ENCODE data around the gene RET. TPM values are rescaled to one million over a fixed set of nuclear protein-coding genes. Genes with fewer than 3 reads are reported as not detected.

The RET gene
- total RNA-seq, 4 donors from 2014 or later = 0.27 to 2.1 (median 0.88) TPM

DNA sequence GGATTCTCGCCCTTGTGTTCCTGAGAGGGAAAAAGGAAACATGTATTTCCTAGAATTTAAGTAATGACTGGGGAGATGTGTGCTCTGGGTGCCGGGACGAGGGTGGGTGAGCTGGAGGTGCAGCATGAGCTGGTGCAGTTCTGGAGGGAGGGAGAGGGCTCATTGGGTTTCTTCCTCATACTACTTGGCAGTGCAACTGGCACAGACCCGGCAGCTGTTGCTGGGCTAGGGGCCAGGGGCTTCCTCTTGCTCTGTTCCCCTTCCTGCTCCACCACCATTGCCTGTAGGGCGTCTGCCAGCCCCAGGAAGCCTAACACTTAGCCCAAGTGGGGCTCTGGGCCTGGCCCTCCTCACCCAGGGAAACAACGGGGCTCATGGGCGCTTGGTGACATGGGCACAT, 5.9 kb downstream of the RET start:
- WGBS, 2 donors = 58 to 66% methylated on average over 3 to 7 of the region's 7 CpGs
- TF ChIP-seq, protein P1, sequence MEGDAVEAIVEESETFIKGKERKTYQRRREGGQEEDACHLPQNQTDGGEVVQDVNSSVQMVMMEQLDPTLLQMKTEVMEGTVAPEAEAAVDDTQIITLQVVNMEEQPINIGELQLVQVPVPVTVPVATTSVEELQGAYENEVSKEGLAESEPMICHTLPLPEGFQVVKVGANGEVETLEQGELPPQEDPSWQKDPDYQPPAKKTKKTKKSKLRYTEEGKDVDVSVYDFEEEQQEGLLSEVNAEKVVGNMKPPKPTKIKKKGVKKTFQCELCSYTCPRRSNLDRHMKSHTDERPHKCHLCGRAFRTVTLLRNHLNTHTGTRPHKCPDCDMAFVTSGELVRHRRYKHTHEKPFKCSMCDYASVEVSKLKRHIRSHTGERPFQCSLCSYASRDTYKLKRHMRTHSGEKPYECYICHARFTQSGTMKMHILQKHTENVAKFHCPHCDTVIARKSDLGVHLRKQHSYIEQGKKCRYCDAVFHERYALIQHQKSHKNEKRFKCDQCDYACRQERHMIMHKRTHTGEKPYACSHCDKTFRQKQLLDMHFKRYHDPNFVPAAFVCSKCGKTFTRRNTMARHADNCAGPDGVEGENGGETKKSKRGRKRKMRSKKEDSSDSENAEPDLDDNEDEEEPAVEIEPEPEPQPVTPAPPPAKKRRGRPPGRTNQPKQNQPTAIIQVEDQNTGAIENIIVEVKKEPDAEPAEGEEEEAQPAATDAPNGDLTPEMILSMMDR (IDR thresholded peaks at IDR 0.05) = no peak
- TF ChIP-seq POLR2A (IDR thresholded peaks at IDR 0.05) = no peak
- H3K27ac ChIP-seq = no peak overlapping the region
- no peaks in the 10 kb centered on the region for H3K36me3 ChIP-seq
- intact Hi-C loops (cut with DNase I) = no loop called here
- DNase-seq = no peak
- no peaks in the 10 kb centered on the region for H3K27me3 ChIP-seq
- H3K4me3 ChIP-seq (replicated peaks in 1 of 3) = no peak overlapping the region
- H3K9me3 ChIP-seq = no peaks in the 10 kb centered on the region
- no peaks in the 10 kb centered on the region for H3K4me1 ChIP-seq

DNA sequence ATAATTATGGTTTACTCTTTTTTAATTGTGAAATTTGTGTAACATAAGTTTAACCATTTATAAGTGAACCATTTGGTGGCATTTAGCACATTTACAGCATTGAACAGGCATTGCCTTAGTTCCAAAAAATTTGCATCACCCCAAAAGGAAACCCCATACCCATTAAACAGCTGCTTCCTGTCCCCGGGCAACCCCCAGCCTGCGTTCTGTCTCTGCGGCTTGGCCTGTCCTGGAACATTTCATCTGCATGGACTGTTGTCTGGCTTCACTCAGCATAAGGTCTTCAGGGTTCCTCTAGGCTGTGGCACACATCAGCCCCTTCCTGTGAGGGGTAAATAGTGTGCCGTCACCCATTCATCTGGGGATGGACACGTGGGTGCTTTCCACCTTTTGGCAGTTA, 6.9 kb downstream of the RET start:
- Histone ChIP-seq H3K27me3 (no peaks in the 10 kb centered on the region), H3K27ac (no peak overlapping the region), H3K36me3 (no peaks in the 10 kb centered on the region), H3K9me3 (no peaks in the 10 kb centered on the region), H3K4me3 (replicated peaks in 1 of 3) (no peak overlapping the region), H3K4me1 (no peaks in the 10 kb centered on the region)
- DNase-seq = no peak
- WGBS, 2 donors = 60 to 82% methylated on average over 5 of the region's 5 CpGs
- TF ChIP-seq, protein P1 (IDR thresholded peaks at IDR 0.05) = no peak
- TF ChIP-seq POLR2A (IDR thresholded peaks at IDR 0.05) = no peak
- intact Hi-C loops (cut with DNase I) = no loop called here

DNA sequence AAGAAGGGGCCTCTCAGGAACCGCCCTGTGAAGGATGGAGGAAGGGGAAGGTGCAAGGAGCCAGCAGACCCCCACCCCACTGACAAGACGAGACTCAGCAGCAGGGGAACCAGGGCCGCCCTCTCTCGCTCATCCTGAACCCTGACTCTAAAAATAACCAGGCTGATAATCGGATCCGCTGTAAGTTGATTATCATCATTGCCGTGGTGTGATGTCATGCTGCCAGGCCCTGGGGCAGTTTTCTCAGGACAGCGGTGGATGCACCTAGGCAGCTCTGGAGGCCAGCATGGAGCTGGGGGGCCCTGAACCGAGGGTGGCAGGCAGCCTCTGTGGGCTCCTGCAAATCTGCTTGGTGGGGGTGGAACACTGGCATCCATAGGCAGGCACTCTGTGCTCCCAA, 7.9 kb downstream of the RET start:
- H3K27ac ChIP-seq = no peak overlapping the region
- no peaks in the 10 kb centered on the region for H3K36me3 ChIP-seq
- TF ChIP-seq POLR2A (IDR thresholded peaks at IDR 0.05) = no peak
- TF ChIP-seq, protein P1 (IDR thresholded peaks at IDR 0.05) = no peak
- WGBS, 2 donors = 67 to 85% methylated on average over 8 to 9 of the region's 9 CpGs
- H3K27me3 ChIP-seq = no peaks in the 10 kb centered on the region
- intact Hi-C loops (cut with DNase I) = no loop called here
- no peak overlapping the region for H3K4me3 ChIP-seq (replicated peaks in 1 of 3)
- H3K9me3 ChIP-seq = no peaks in the 10 kb centered on the region
- no peak for DNase-seq
- H3K4me1 ChIP-seq = no peaks in the 10 kb centered on the region

DNA sequence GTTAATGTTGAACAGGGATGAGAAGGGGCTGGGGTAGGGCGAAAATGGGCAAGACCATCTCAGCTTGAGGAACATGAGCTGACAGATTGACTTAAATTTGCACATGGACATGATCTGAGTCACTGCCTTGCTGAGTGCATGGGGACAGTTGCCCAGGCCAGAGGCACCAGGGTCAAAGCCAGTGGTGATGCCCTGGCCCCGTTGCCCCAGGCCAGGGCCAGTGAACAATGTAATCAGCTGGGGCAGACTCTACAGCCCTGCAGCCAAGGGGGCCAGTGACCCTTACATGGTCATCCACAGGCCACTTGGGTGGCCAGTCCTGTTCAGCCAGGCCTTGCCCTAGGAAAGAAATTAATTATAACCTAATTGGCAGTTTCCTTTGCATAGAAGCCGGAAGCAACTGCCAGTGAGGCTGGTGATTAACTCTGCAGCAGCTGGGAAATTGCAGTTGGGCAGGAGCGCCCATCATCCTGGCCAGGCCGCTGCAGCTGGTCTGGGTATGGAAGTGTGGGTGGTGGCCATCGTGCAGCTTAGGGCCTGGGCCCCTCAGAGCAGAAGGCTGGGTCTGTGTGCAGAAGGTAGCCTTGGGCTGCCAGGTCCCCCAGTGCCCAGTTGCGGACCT, 9.6 kb downstream of the RET start:
- H3K4me3 ChIP-seq (replicated peaks in 1 of 3) = no peak overlapping the region
- WGBS, 2 donors = 84 to 93% methylated on average over 3 to 6 of the region's 7 CpGs
- intact Hi-C loops (cut with DNase I) = no loop called here
- no peak overlapping the region for H3K27ac ChIP-seq
- H3K27me3 ChIP-seq = no peaks in the 10 kb centered on the region
- no peaks in the 10 kb centered on the region for H3K9me3 ChIP-seq
- H3K4me1 ChIP-seq = no peaks in the 10 kb centered on the region
- TF ChIP-seq, protein P1 (IDR thresholded peaks at IDR 0.05) = no peak
- no peak for TF ChIP-seq POLR2A (IDR thresholded peaks at IDR 0.05)
- no peaks in the 10 kb centered on the region for H3K36me3 ChIP-seq
- no peak for DNase-seq

DNA sequence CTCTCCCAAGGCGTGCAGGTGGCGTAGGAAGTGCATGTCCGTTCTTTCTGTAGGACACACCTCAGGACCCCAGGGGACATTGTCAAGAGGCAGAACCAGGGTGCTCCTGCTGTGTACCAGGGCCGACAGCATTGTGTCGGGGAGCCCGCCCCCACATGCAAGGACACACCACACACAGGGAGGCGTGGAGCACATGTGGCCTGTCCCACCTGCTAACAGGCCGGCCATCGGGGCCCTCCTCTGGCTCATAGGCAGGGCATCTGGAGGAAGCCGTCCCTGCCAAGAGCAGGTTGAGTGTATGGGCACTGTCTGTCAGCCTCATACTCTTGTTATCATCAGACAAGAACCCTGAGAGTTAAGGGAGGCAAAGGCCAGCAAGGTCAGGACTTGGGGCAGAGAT, 12.7 kb downstream of the RET start:
- WGBS, 2 donors = 98% methylated on average over 5 of the region's 10 CpGs; no CpG with 5 or more reads in 1 of the 2 donors

More for the DNA sequence above, 12.7 kb downstream of the RET start:
- Histone ChIP-seq H3K9me3 (no peaks in the 10 kb centered on the region), H3K27ac (no peak overlapping the region), H3K27me3 (no peaks in the 10 kb centered on the region), H3K4me3 (replicated peaks in 1 of 3) (no peak overlapping the region), H3K4me1 (no peaks in the 10 kb centered on the region), H3K36me3 (no peaks in the 10 kb centered on the region)
- TF ChIP-seq, protein P1 (IDR thresholded peaks at IDR 0.05) = no peak
- TF ChIP-seq POLR2A (IDR thresholded peaks at IDR 0.05) = no peak
- intact Hi-C loops (cut with DNase I) = no loop called here
- DNase-seq = no peak

All from thyroid gland (tissue), 4 donors.